ENCODE data around the gene PLEKHO2. TPM values are rescaled to one million over a fixed set of nuclear protein-coding genes. Genes with fewer than 3 reads are reported as not detected.

The PLEKHO2 gene
- total RNA-seq, 6 experiments from 2014 or later, result 3.9 to 11.8 (median 5.2) TPM

DNA sequence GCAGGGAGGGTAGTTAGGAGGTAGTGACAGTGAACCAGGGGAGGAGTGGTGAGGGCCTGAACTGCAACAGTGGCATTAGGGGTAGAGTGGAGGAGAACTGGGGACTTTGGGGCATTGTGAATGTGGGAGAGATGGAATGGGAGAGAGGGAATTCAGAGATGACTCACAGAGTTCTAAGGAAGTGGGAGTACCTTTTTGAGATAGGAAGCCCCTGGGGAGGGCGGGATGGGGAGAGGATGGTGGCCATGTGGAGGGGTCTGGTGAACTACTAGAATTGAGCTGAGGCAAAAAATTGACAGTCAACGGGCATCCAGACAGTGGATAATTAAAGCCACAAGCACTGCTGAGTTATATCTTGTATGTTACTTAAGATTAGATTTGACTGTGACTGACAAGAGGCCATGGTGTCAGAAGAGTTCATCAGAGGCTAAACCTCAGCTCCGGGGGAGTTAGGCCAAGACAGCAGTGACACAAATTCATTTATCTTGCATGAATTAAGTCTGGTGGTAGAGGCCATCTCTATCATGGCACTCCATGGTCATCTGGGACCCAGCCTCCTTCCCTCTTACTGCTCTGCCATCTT is 34.0 kb downstream of the PLEKHO2 start:
- no peak for DNase-seq
- Histone ChIP-seq H3K27me3 (no peaks in the 10 kb centered on the region), H3K9me3 (no peaks in the 10 kb centered on the region), H3K36me3 (no peaks in the 10 kb centered on the region), H3K4me3 (no peak overlapping the region), H3K27ac (no peak overlapping the region), H3K4me1 (peaks cover 0 to 13% (median 4%) of the 10 kb centered on the region in 4 donors)
- TF ChIP-seq, protein P1, sequence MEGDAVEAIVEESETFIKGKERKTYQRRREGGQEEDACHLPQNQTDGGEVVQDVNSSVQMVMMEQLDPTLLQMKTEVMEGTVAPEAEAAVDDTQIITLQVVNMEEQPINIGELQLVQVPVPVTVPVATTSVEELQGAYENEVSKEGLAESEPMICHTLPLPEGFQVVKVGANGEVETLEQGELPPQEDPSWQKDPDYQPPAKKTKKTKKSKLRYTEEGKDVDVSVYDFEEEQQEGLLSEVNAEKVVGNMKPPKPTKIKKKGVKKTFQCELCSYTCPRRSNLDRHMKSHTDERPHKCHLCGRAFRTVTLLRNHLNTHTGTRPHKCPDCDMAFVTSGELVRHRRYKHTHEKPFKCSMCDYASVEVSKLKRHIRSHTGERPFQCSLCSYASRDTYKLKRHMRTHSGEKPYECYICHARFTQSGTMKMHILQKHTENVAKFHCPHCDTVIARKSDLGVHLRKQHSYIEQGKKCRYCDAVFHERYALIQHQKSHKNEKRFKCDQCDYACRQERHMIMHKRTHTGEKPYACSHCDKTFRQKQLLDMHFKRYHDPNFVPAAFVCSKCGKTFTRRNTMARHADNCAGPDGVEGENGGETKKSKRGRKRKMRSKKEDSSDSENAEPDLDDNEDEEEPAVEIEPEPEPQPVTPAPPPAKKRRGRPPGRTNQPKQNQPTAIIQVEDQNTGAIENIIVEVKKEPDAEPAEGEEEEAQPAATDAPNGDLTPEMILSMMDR (IDR thresholded peaks at IDR 0.05), result no peak
- TF ChIP-seq POLR2A (IDR thresholded peaks at IDR 0.05), result no peak
- WGBS (ENCODE audit: insufficient coverage, low coverage, low lambda C conversion rate, missing lambda C conversion rate), result 79% methylated on average over 2 of the region's 3 CpGs
- no peak for ATAC-seq
- intact Hi-C loops (cut with DNase I), result no loop called here

DNA sequence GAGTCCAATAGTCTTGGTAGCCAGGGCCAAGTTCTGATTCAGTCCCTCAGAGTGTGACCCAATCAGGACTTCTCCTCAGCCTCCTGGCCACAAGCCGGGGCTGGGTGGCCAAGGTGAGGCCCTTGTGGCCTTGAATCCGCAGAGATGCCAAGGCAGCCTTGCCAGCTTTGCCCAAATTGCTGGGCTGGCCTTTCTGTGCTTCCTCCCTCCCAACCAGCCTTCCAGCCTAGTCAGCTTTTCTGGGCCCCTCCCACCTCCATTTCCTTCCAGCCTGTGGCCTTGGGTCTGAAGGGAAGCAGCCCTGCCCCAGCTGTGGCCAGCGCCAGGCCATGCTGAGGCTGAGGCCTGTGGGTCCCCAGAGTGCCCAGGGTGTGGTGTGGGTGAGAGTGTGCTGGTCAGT is 35.7 kb downstream of the PLEKHO2 start:
- TF ChIP-seq POLR2A (IDR thresholded peaks at IDR 0.05), result no peak
- TF ChIP-seq, protein P1 (IDR thresholded peaks at IDR 0.05), result no peak
- intact Hi-C loops (cut with DNase I), result no loop called here
- Histone ChIP-seq H3K27ac (peak overlapping the region; percentile 40 to 82 (median 64)), H3K4me1 (peaks cover 0 to 19% (median 4%) of the 10 kb centered on the region in 4 donors), H3K4me3 (no peak overlapping the region), H3K36me3 (no peaks in the 10 kb centered on the region), H3K9me3 (no peaks in the 10 kb centered on the region), H3K27me3 (no peaks in the 10 kb centered on the region)
- no CpG with 5 or more reads among the region's 3 CpGs for WGBS (ENCODE audit: insufficient coverage, low coverage, low lambda C conversion rate, missing lambda C conversion rate)
- peak; percentile 74 to 81 (median 74) for DNase-seq
- ATAC-seq, result peak; percentile 69 to 75 (median 72)

DNA sequence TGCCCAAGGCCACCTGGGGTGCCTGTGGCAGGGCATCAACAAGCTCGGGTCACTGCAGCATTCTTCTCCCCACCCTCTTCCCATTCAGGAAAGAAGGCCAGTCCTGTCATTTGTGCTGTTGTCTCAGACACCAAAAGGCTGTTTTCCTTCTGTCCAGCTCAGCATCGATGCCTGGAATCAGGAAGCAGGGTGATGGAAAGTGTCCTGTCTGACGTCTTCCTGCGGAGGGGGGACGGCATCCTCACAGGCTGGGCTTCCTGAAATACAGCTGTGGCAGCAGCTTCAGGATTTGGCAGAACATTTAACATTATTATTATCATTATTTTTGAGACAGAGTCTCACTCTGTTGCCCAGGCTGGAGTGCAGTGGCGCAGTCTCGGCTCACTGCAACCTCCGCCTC is 37.0 kb downstream of the PLEKHO2 start:
- Histone ChIP-seq H3K27ac (peak overlapping the region in 2 of 3 donors; percentile 64 to 82), H3K36me3 (no peaks in the 10 kb centered on the region), H3K4me3 (no peak overlapping the region), H3K27me3 (no peaks in the 10 kb centered on the region), H3K4me1 (peaks cover 0 to 23% (median 4%) of the 10 kb centered on the region in 4 donors), H3K9me3 (no peaks in the 10 kb centered on the region)
- ATAC-seq, result peak; percentile 46 to 72 (median 62)
- TF ChIP-seq POLR2A (IDR thresholded peaks at IDR 0.05), result peak; percentile 29
- TF ChIP-seq, protein P1 (IDR thresholded peaks at IDR 0.05), result no peak
- WGBS (ENCODE audit: insufficient coverage, low coverage, low lambda C conversion rate, missing lambda C conversion rate), result 82% methylated on average over 5 of the region's 8 CpGs
- intact Hi-C loops (cut with DNase I), result no loop called here
- no peak for DNase-seq

DNA sequence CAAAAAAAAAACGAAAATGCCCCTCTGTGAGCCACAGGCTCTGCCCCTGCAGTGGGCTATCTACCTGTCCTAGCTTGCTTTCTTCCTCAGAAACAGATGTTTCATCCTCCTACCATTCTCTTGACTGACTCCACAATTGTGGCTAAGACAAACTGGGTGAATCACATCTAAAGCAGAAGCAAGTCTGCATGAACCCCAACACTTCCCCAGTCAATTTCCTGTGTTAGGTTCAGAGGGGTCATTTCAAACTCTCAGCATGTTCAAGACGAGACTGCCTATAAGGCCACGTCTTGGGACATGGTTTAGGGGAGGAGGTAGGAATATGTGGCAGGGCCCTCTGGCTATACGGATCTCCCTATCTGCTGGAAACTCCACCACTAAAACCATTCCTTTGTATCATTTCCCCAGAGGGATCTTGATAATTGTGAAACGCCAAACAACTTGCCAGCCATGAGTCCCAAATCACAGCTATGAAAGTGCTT is 41.4 kb downstream of the PLEKHO2 start:
- WGBS (ENCODE audit: insufficient coverage, low coverage, low lambda C conversion rate, missing lambda C conversion rate), result 28% methylated on average over 5 of the region's 5 CpGs
- Histone ChIP-seq H3K9me3 (no peaks in the 10 kb centered on the region), H3K27ac (peak overlapping the region in 2 of 3 donors; percentile 59 to 71), H3K4me3 (no peak overlapping the region), H3K27me3 (no peaks in the 10 kb centered on the region), H3K4me1 (peaks cover 0 to 14% (median 4%) of the 10 kb centered on the region in 4 donors), H3K36me3 (no peaks in the 10 kb centered on the region)
- intact Hi-C loops (cut with DNase I), result no loop called here
- DNase-seq, result peak in 1 of 3 donors; percentile 17
- TF ChIP-seq POLR2A (IDR thresholded peaks at IDR 0.05), result no peak
- TF ChIP-seq, protein P1 (IDR thresholded peaks at IDR 0.05), result no peak
- peak; percentile 40 to 61 (median 52) for ATAC-seq
